ENCODE measurements around the gene TMEM54. TPM values are rescaled to one million over a fixed set of nuclear protein-coding genes. Genes with fewer than 3 reads are reported as not detected.

The TMEM54 gene
- total and polyA plus RNA-seq, 7 donors: 47.4 to 799 (median 135) TPM

DNA sequence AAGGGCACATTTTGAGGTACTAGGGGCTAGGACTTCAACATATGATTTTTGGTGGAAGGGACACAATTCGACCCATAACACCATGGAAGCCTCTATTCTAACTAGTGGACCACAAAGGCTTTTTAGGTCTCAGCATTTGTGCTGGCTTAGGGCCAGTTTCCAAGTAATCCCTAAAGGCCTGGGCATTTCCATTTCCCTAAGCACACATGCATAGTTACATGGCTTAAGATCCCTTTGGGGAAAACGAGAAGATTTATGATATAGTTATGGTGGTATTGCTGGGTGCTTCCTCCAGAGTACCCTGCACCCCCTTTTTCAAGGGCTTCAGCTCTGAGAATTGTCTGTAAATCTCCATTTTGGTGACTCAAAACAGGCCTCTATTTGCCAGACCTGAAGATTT is 28.2 kb upstream of the TMEM54 start:
- no peaks in the 10 kb centered on the region for H3K9me3 ChIP-seq
- peaks cover 0 to 25% (median 18%) of the 10 kb centered on the region in 4 donors for H3K4me1 ChIP-seq
- TF ChIP-seq EP300 (IDR thresholded peaks at IDR 0.05) (no peak), POLR2AphosphoS5 (IDR thresholded peaks at IDR 0.05) (no peak), POLR2A (IDR thresholded peaks at IDR 0.05) (no peak)
- TF ChIP-seq, protein P1, sequence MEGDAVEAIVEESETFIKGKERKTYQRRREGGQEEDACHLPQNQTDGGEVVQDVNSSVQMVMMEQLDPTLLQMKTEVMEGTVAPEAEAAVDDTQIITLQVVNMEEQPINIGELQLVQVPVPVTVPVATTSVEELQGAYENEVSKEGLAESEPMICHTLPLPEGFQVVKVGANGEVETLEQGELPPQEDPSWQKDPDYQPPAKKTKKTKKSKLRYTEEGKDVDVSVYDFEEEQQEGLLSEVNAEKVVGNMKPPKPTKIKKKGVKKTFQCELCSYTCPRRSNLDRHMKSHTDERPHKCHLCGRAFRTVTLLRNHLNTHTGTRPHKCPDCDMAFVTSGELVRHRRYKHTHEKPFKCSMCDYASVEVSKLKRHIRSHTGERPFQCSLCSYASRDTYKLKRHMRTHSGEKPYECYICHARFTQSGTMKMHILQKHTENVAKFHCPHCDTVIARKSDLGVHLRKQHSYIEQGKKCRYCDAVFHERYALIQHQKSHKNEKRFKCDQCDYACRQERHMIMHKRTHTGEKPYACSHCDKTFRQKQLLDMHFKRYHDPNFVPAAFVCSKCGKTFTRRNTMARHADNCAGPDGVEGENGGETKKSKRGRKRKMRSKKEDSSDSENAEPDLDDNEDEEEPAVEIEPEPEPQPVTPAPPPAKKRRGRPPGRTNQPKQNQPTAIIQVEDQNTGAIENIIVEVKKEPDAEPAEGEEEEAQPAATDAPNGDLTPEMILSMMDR (IDR thresholded peaks at IDR 0.05): no peak
- no peak for DNase-seq
- H3K36me3 ChIP-seq: no peaks in the 10 kb centered on the region
- WGBS, 2 donors: 81 to 85% methylated on average over 2 of the region's 2 CpGs
- H3K27ac ChIP-seq: no peak overlapping the region
- peaks cover 0 to 9% (median 0%) of the 10 kb centered on the region in 3 donors for H3K27me3 ChIP-seq
- intact Hi-C loops (cut with DNase I): no loop called here
- no peak overlapping the region for H3K4me3 ChIP-seq

DNA sequence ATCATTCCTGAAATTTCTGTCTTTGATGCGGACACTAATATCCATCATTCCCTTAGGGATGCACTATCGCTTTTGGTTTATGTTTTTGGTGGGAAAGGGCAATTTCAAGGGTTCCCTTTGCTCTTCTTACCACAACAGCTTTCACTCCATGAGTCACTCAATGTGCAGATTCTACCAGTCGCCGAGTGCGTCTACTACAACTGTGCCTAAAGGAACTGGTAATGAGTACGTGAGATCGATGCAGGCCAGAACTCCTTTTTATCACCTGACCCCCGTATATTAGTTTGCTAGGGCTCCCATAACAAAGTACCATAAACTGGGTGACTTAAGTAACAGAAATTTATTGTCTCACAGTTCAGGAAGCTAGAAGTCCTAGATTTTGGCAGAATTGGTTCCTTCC is 27.5 kb upstream of the TMEM54 start:
- intact Hi-C loops (cut with DNase I): no loop called here
- no peak for DNase-seq
- Histone ChIP-seq H3K27me3 (peaks cover 0 to 15% (median 0%) of the 10 kb centered on the region in 3 donors), H3K36me3 (no peaks in the 10 kb centered on the region), H3K4me1 (peaks cover 0 to 18% (median 15%) of the 10 kb centered on the region in 4 donors), H3K4me3 (no peak overlapping the region), H3K9me3 (no peaks in the 10 kb centered on the region), H3K27ac (no peak overlapping the region)
- 89 to 93% methylated on average over 8 of the region's 8 CpGs for WGBS, 2 donors
- TF ChIP-seq POLR2AphosphoS5 (IDR thresholded peaks at IDR 0.05): no peak
- no peak for TF ChIP-seq POLR2A (IDR thresholded peaks at IDR 0.05)
- TF ChIP-seq, protein P1 (IDR thresholded peaks at IDR 0.05): no peak

DNA sequence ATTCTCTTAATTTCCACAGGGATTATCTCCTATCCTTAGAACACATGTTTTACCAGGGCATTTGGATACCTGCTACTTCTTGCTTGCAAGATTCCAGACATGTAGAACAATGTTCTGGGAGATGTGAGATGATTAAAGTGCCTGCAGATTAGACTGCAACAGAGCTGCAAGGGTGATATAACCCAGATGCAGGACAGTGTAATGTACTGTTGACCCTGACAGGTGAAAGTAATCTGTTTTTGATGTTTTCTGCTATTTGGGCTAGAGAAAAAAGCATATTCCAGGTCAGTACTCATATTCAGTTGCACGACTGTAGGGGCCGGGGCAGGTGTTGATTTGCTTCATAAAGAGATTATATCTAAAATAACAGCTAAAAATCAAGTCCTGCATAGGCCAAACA is 27.1 kb upstream of the TMEM54 start:
- Histone ChIP-seq H3K27me3 (peaks cover 0 to 17% (median 0%) of the 10 kb centered on the region in 3 donors), H3K36me3 (no peaks in the 10 kb centered on the region), H3K27ac (no peak overlapping the region), H3K9me3 (no peaks in the 10 kb centered on the region), H3K4me1 (peaks cover 0 to 16% (median 14%) of the 10 kb centered on the region in 4 donors), H3K4me3 (no peak overlapping the region)
- TF ChIP-seq, protein P1 (IDR thresholded peaks at IDR 0.05): no peak
- TF ChIP-seq EP300 (IDR thresholded peaks at IDR 0.05) (no peak), POLR2A (IDR thresholded peaks at IDR 0.05) (no peak), POLR2AphosphoS5 (IDR thresholded peaks at IDR 0.05) (no peak)
- 91 to 96% methylated on average over 2 of the region's 2 CpGs for WGBS, 2 donors
- DNase-seq: no peak
- intact Hi-C loops (cut with DNase I): no loop called here

DNA sequence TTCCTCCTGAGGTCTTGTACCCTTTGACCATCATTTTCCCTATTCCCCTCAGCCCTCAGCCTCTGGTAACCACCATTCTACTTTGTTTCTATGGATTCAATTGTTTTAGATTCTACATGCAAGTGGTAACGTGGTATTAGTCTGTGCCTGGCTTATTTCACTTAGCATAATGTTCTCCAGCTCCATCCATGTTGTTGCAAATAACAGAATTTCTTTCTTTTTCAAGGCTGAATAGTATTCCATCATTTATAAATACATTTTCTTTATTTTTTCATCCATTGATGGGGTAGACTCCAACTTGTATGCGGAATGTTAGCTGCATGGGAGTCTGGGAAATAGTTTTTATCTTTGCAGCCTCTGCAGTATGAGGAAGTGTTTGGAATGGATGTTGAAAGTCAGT is 26.3 kb upstream of the TMEM54 start:
- no peak overlapping the region for H3K4me3 ChIP-seq
- H3K36me3 ChIP-seq: no peaks in the 10 kb centered on the region
- peaks cover 0 to 16% (median 14%) of the 10 kb centered on the region in 4 donors for H3K4me1 ChIP-seq
- intact Hi-C loops (cut with DNase I): no loop called here
- H3K9me3 ChIP-seq: no peaks in the 10 kb centered on the region
- 93 to 95% methylated on average over 2 of the region's 2 CpGs for WGBS, 2 donors
- no peak for DNase-seq
- no peak for TF ChIP-seq EP300 (IDR thresholded peaks at IDR 0.05)
- no peak for TF ChIP-seq POLR2AphosphoS5 (IDR thresholded peaks at IDR 0.05)
- TF ChIP-seq, protein P1 (IDR thresholded peaks at IDR 0.05): no peak
- TF ChIP-seq POLR2A (IDR thresholded peaks at IDR 0.05): no peak
- no peak overlapping the region for H3K27ac ChIP-seq
- H3K27me3 ChIP-seq: peaks cover 0 to 26% (median 0%) of the 10 kb centered on the region in 3 donors

DNA sequence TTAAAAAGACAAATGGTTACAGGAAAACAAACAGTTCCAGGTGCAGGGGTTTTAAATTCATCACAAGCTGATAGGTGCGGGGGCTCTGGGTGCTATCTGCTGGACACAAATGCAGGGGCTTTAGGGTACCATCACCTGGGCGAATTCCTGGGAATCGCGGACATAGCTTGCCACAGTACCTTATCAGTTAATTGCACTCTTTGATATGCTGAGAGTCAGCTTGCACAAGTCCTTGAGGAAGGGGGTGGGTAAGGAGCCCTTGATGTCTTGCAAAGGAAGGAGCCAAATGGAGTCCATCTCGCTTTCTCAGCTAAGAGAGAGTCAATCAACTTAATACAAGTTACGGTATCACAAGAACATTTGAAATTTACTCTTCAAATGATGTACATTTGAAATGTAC is 25.4 kb upstream of the TMEM54 start:
- H3K36me3 ChIP-seq: no peaks in the 10 kb centered on the region
- DNase-seq: no peak
- H3K9me3 ChIP-seq: no peaks in the 10 kb centered on the region
- peaks cover 0 to 16% (median 14%) of the 10 kb centered on the region in 4 donors for H3K4me1 ChIP-seq
- intact Hi-C loops (cut with DNase I): no loop called here
- TF ChIP-seq EP300 (IDR thresholded peaks at IDR 0.05) (no peak), POLR2AphosphoS5 (IDR thresholded peaks at IDR 0.05) (no peak), POLR2A (IDR thresholded peaks at IDR 0.05) (no peak)
- TF ChIP-seq, protein P1 (IDR thresholded peaks at IDR 0.05): no peak
- 41 to 84% methylated on average over 6 of the region's 6 CpGs for WGBS, 2 donors
- H3K27ac ChIP-seq: no peak overlapping the region
- no peak overlapping the region for H3K4me3 ChIP-seq
- peaks cover 0 to 34% (median 0%) of the 10 kb centered on the region in 3 donors for H3K27me3 ChIP-seq

Measured in sigmoid colon (tissue), 7 donors.